H1 (cell line): ENCODE data around the gene EYA2. TPM values are rescaled to one million over a fixed set of nuclear protein-coding genes. Genes with fewer than 3 reads are reported as not detected.

Experiments used
- CTCF ChIA-PET: fragments of 300-600 bp; sonication (Branson Sonifier 250); formaldehyde crosslinking; loops from one replicate; lab custom pipeline; 2021; ENCODE audit not compliant: partially characterized antibody; lab: Charles Lee
- POLR2A ChIA-PET: fragments of 300-600 bp; sonication (Branson Sonifier 250); formaldehyde crosslinking; loops from one replicate; lab custom pipeline; 2021; ENCODE audit warnings: inconsistent platforms; ENCODE audit not compliant: partially characterized antibody; lab: Charles Lee
- DNase-seq, 2 experiments: peaks; one replicate each; pipeline versions ENCODE4 v3.0.0 to v3.0.0-alpha.2; 2010 to 2022; ENCODE audit warnings: low spot score in 2 of 2, low read depth in 1 of 2, mixed read lengths in 1 of 2
- FAIRE-seq: peaks from 2 replicates; lab custom pipeline; 2011; peaks lifted over from hg19 to GRCh38; lab: Jason Lieb, UNC
- H2AFZ ChIP-seq: 2 replicates; pipeline ENCODE4 v1.8.1; 2012; ENCODE audit warnings: low read length, inconsistent platforms
- H2AK5ac ChIP-seq: 2 replicates; pipeline ENCODE4 v1.6.1; 2013; ENCODE audit warnings: low read depth, low read length
- H2BK120ac ChIP-seq: replicated peaks from 2 replicates; pipeline ENCODE3; 2013; ENCODE audit warnings: low read depth, low read length, inconsistent platforms
- H2BK12ac ChIP-seq: 2 replicates; pipeline ENCODE4 v1.6.1; 2013; ENCODE audit warnings: low read depth, low read length
- H2BK15ac ChIP-seq: 2 replicates; pipeline ENCODE4 v1.6.1; 2013; ENCODE audit warnings: low read length
- H2BK20ac ChIP-seq: 2 replicates; pipeline ENCODE4 v1.6.1; 2013; ENCODE audit warnings: low read length
- H2BK5ac ChIP-seq: 2 replicates; pipeline ENCODE4 v1.6.1; 2013; ENCODE audit warnings: low read depth, low read length
- H3K14ac ChIP-seq: 2 replicates; pipeline ENCODE4 v1.6.1; 2013; ENCODE audit warnings: inconsistent platforms; ENCODE audit not compliant: insufficient read length
- H3K18ac ChIP-seq: 2 replicates; pipeline ENCODE4 v1.6.1; 2013; ENCODE audit warnings: low read length; ENCODE audit errors: extremely low read depth
- H3K23ac ChIP-seq: 2 replicates; pipeline ENCODE4 v1.6.1; 2013; ENCODE audit warnings: inconsistent platforms; ENCODE audit not compliant: insufficient read length
- H3K23me2 ChIP-seq: 2 replicates; pipeline ENCODE4 v1.6.1; 2013; ENCODE audit warnings: low read depth, low read length
- H3K27ac ChIP-seq: 2 replicates; pipeline ENCODE4 v1.6.1; 2011; ENCODE audit warnings: low read depth, low read length, inconsistent platforms
- H3K27me3 ChIP-seq, 4 experiments: replicated peaks in 1 of 4; 1 replicate in 1 of 4; 2 replicates in 3 of 4; pipeline versions ENCODE4 v1.6.1 to v1.8.1; 2011 to 2013; ENCODE audit warnings: low read length in 3 of 4, mild to moderate bottlenecking in 3 of 4, inconsistent platforms in 2 of 4, mixed read lengths in 2 of 4, moderate library complexity in 1 of 4; ENCODE audit not compliant: control insufficient read depth in 3 of 4, insufficient read depth in 3 of 4; ENCODE audit errors: extremely low read depth in 1 of 4
- H3K36me3 ChIP-seq, 4 experiments: 2 replicates each; pipeline versions ENCODE4 v1.6.1 to v1.8.1; 2011 to 2013; ENCODE audit warnings: mild to moderate bottlenecking in 4 of 4, low read length in 3 of 4, moderate library complexity in 2 of 4, control low read depth in 1 of 4, inconsistent platforms in 1 of 4; ENCODE audit not compliant: insufficient read depth in 4 of 4, control insufficient read depth in 2 of 4
- H3K4ac ChIP-seq: replicated peaks from 2 replicates; pipeline ENCODE3; 2013; ENCODE audit warnings: low read length, low read depth, mixed read lengths, inconsistent platforms; ENCODE audit not compliant: insufficient read length
- H3K4me1 ChIP-seq, 4 experiments: replicated peaks in 1 of 4; 1 replicate in 1 of 4; 2 replicates in 3 of 4; pipeline versions ENCODE4 v1.6.1 to v1.8.1; 2011 to 2013; ENCODE audit warnings: low read length in 3 of 4, inconsistent platforms in 2 of 4, mixed read lengths in 1 of 4; ENCODE audit not compliant: insufficient read depth in 4 of 4, control insufficient read depth in 3 of 4
- H3K4me2 ChIP-seq, 2 experiments: 2 replicates each; pipeline versions ENCODE4 v1.6.1 to v1.8.1; 2011 to 2013; ENCODE audit warnings: low read depth in 2 of 2, low read length in 2 of 2, control low read depth in 1 of 2, inconsistent platforms in 1 of 2, mild to moderate bottlenecking in 1 of 2; ENCODE audit not compliant: insufficient read depth in 1 of 2
- H3K4me3 ChIP-seq, 4 experiments: fragments of 200-600, 300-600 bp in 1 of 4; sonication (generic), shearing (Covaris generic), sonication (Bioruptor Twin) in 1 of 4; 2 replicates each; pipeline versions ENCODE4 v1.5.1 to v1.8.1; 2011 to 2016; ENCODE audit warnings: low read length in 4 of 4, low read depth in 3 of 4, control low read depth in 2 of 4, inconsistent platforms in 2 of 4, mild to moderate bottlenecking in 2 of 4, mixed read lengths in 1 of 4, moderate library complexity in 1 of 4; ENCODE audit not compliant: insufficient read depth in 2 of 4; ENCODE audit errors: extremely low read depth in 1 of 4
- H3K56ac ChIP-seq: replicated peaks from 2 replicates; pipeline ENCODE3; 2013; ENCODE audit warnings: low read depth, mild to moderate bottlenecking, mixed read lengths, low read length, inconsistent platforms; ENCODE audit not compliant: insufficient read length
- H3K79me1 ChIP-seq: 2 replicates; pipeline ENCODE4 v1.6.1; 2013; ENCODE audit warnings: low read depth, low read length, control low read depth
- H3K79me2 ChIP-seq, 2 experiments: 2 replicates each; pipeline versions ENCODE4 v1.6.1 to v1.8.1; 2012 to 2013; ENCODE audit warnings: low read length in 2 of 2, mild to moderate bottlenecking in 2 of 2, inconsistent platforms in 1 of 2; ENCODE audit not compliant: insufficient read depth in 2 of 2, control insufficient read depth in 1 of 2
- H3K9ac ChIP-seq, 4 experiments: replicated peaks in 1 of 4; 1 replicate in 1 of 4; 2 replicates in 3 of 4; pipeline versions ENCODE4 v1.6.1 to v1.8.1; 2011 to 2013; ENCODE audit warnings: low read depth in 3 of 4, low read length in 3 of 4, control low read depth in 2 of 4, mild to moderate bottlenecking in 2 of 4, moderate library complexity in 2 of 4, inconsistent platforms in 1 of 4; ENCODE audit errors: extremely low read depth in 1 of 4
- H3K9me3 ChIP-seq, 2 experiments: 2 replicates each; pipeline versions ENCODE4 v1.6.1 to v1.8.1; 2012 to 2013; ENCODE audit warnings: mild to moderate bottlenecking in 2 of 2, moderate library complexity in 2 of 2, control low read depth in 1 of 2, inconsistent platforms in 1 of 2, low read depth in 1 of 2, low read length in 1 of 2, mixed read lengths in 1 of 2; ENCODE audit not compliant: insufficient read depth in 2 of 2
- H4K20me1 ChIP-seq, 2 experiments: replicated peaks in 1 of 2; 2 replicates each; pipeline versions ENCODE3 to v1.8.1; 2011 to 2013; ENCODE audit warnings: inconsistent platforms in 2 of 2, low read length in 2 of 2, mild to moderate bottlenecking in 1 of 2; ENCODE audit not compliant: insufficient read depth in 2 of 2, control insufficient read depth in 1 of 2
- H4K5ac ChIP-seq: 2 replicates; pipeline ENCODE4 v1.6.1; 2013; ENCODE audit warnings: low read length, low read depth, mixed read lengths, inconsistent platforms; ENCODE audit not compliant: insufficient read length
- H4K8ac ChIP-seq: 2 replicates; pipeline ENCODE4 v1.8.0; 2013; ENCODE audit warnings: mild to moderate bottlenecking, moderate library complexity, low read length, inconsistent platforms; ENCODE audit not compliant: insufficient read depth; ENCODE audit errors: extremely low read depth
- H4K91ac ChIP-seq: replicated peaks from 2 replicates; pipeline ENCODE3; 2013; ENCODE audit warnings: low read length, mixed read lengths, inconsistent platforms; ENCODE audit not compliant: insufficient read length
- ASH2L ChIP-seq: fragments of 200-600, 300-600 bp; sonication (generic); IDR thresholded peaks from one replicate; pipeline ENCODE4 v1.7.1; 2017; ENCODE audit warnings: low read length
- BACH1 ChIP-seq: IDR thresholded peaks from 2 replicates; pipeline ENCODE4 v1.6.1; 2012; ENCODE audit warnings: low read length, improper control_type of control experiment
- BCL11A ChIP-seq, 2 experiments: IDR thresholded peaks; one replicate each; pipeline ENCODE4 v1.6.1; 2011; ENCODE audit warnings: low read depth in 2 of 2, low read length in 2 of 2, mild to moderate bottlenecking in 2 of 2
- CREB1 ChIP-seq: IDR thresholded peaks from 2 replicates; pipeline ENCODE4 v1.6.1; 2012; ENCODE audit warnings: inconsistent platforms
- GTF2F1 ChIP-seq: IDR thresholded peaks from 2 replicates; pipeline ENCODE4 v1.6.1; 2012; ENCODE audit warnings: low read depth, low read length, improper control_type of control experiment, borderline replicate concordance
- KDM4A ChIP-seq: IDR thresholded peaks from one replicate; pipeline ENCODE4 v1.7.1; 2012; ENCODE audit warnings: low read depth, mild to moderate bottlenecking, moderate library complexity, low read length, inconsistent platforms; ENCODE audit not compliant: severe bottlenecking
- NANOG ChIP-seq: IDR thresholded peaks from 2 replicates; pipeline ENCODE4 v1.6.1; 2011; ENCODE audit warnings: low read length, low read depth, mild to moderate bottlenecking, inconsistent platforms; ENCODE audit not compliant: insufficient read depth, poor library complexity, severe bottlenecking
- RFX5 ChIP-seq: IDR thresholded peaks from 2 replicates; pipeline ENCODE4 v1.6.1; 2011; ENCODE audit warnings: low read depth, low read length, improper control_type of control experiment, borderline replicate concordance
- RXRA ChIP-seq: IDR thresholded peaks from 2 replicates; pipeline ENCODE4 v1.6.1; 2011; ENCODE audit warnings: low read depth, mild to moderate bottlenecking, low read length, moderate library complexity; ENCODE audit not compliant: insufficient read depth
- SIN3A ChIP-seq, 2 experiments: IDR thresholded peaks in 1 of 2; conservative IDR thresholded peaks in 1 of 2; 2 replicates each; pipeline ENCODE4 v1.6.1; 2011 to 2012; ENCODE audit warnings: low read length in 2 of 2, improper control_type of control experiment in 1 of 2, low read depth in 1 of 2, mild to moderate bottlenecking in 1 of 2
- WGBS, 2 experiments: shearing (Covaris generic) in 1 of 2; methylation state at CpG; one replicate each; pipeline versions ENCODE4 v1.1.6 to v1.1.7; 2013 to 2015; ENCODE audit warnings: low lambda C conversion rate in 2 of 2, mixed read lengths in 2 of 2, inconsistent platforms in 1 of 2, low coverage in 1 of 2, missing lambda C conversion rate in 1 of 2; ENCODE audit not compliant: insufficient replicate concordance in 2 of 2, insufficient coverage in 1 of 2, insufficient read length in 1 of 2; ENCODE audit errors: extremely low coverage in 1 of 2, missing lambda C conversion rate in 1 of 2; 5-methylcytosine and 5-hydroxymethylcytosine counted together
- polyA plus RNA-seq, 7 experiments: library from polyadenylated mRNA; depleted of rRNA in 3 of 7; stranded (reverse) in 5 of 7; unstranded in 2 of 7; fragments of >200 nt in 5 of 7; fragments of 200-250 nt in 2 of 7; gene quantifications; 1 replicate in 5 of 7; 2 replicates in 1 of 7; 4 replicates in 1 of 7; pipeline versions ENCODE4 v1.2.1 to v1.2.3, GENCODE V29; 2011 to 2013; ENCODE audit warnings: missing spikeins in 2 of 7, mixed read lengths in 2 of 7
- total RNA-seq: library from RNA; stranded (reverse); fragmentation: NEBNext Ultra II Directional; extraction: Animal tissue kit (Norgen Biotek cat#: 25700); gene quantifications from 2 replicates; pipeline ENCODE4 v1.2.1, GENCODE V29; 2021

EYA2 gene
- total and polyA plus RNA-seq, 2 of the 8 experiments (the other 6 are each of a cell fraction or from before 2014, with no cell fraction given): 1.6 to 1.7 TPM

- Histone ChIP-seq H3K9ac (no peak overlapping the region), H3K79me1 (no peaks in the 10 kb centered on the region), H3K4me3 (no peak overlapping the region), H3K23ac (no peak overlapping the region), H2BK5ac (no peak overlapping the region), H3K27me3 (peaks cover 8 to 40% (median 25%) of the 10 kb centered on the region in 4 experiments), H4K20me1 (no peaks in the 10 kb centered on the region), H3K4ac (no peak overlapping the region), H2BK12ac (no peak overlapping the region), H3K27ac (no peak overlapping the region), H3K56ac (no peak overlapping the region), H4K5ac (no peak overlapping the region), H3K4me1 (peaks cover 0 to 4% (median under 1%) of the 10 kb centered on the region in 4 experiments; a peak in 1 of 7 replicates), H3K79me2 (no peaks in the 10 kb centered on the region), H4K91ac (no peak overlapping the region), H2AK5ac (no peak overlapping the region), H3K4me2 (no peak overlapping the region), H2BK15ac (no peak overlapping the region), H3K23me2 (peaks cover 7% of the 10 kb centered on the region; the same call in 1 of the 2 replicates), H3K9me3 (no peaks in the 10 kb centered on the region), H4K8ac (no peak overlapping the region), H2BK120ac (no peak overlapping the region), H3K18ac (no peak overlapping the region), H2AFZ (no peak overlapping the region), H3K14ac (no peak overlapping the region), H2BK20ac (no peak overlapping the region), H3K36me3 (no peaks in the 10 kb centered on the region)
- DNase-seq: no peak
- ChIA-PET CTCF (interaction anchor here (1.5 kb wide), 1 partner anchor 146 kb away, joined by 4 read pairs; no protein-coding TSS in a partner anchor), POLR2A (no interaction called here)
- WGBS, 2 experiments: 82% methylated on average over 16 of the region's 16 CpGs; no CpG with 5 or more reads in 1 of the 2 experiments
- no peak for FAIRE-seq
- TF ChIP-seq ASH2L: no peak
- no peak for TF ChIP-seq KDM4A
- no peak for TF ChIP-seq BCL11A (IDR thresholded peaks at IDR 0.05; ENCODE audit: low read depth in 2 of 2, low read length in 2 of 2)
- no peak for TF ChIP-seq CREB1
- no peak for TF ChIP-seq NANOG
- TF ChIP-seq BACH1: no peak
- TF ChIP-seq SIN3A (conservative IDR thresholded peaks at IDR 0.05 in 1 of 2, IDR thresholded peaks at IDR 0.05 in 1 of 2; ENCODE audit: low read depth in 1 of 2, low read length in 2 of 2): no peak
- no peak for TF ChIP-seq RXRA
- TF ChIP-seq GTF2F1: no peak
- no peak for TF ChIP-seq RFX5
These were observed 2.8 kb downstream of the EYA2 start for GRCh38 chr20:46897328-46897880.
